HG02973 (cell line): Measurements from ENCODE around the gene GNAO1.

Experiments used
- ATAC-seq: cut with Tn5 transposase; IDR thresholded peaks from one replicate; pipeline ENCODE4 v1.9.1; 2021; ENCODE audit warnings: moderate library complexity; ENCODE audit not compliant: unreplicated experiment

Gene GNAO1

GRCh38 chr16:56197192-56197992 lies 6.1 kb downstream of the GNAO1 start:
- ATAC-seq, result no peak

GRCh38 chr16:56198006-56198754 lies 6.9 kb downstream of the GNAO1 start:
- ATAC-seq, result no peak

GRCh38 chr16:56198755-56199114 lies 7.4 kb downstream of the GNAO1 start:
- ATAC-seq, result no peak

- peak; percentile 54 for ATAC-seq
These were observed 7.9 kb downstream of the GNAO1 start for GRCh38 chr16:56199164-56199563.

- ATAC-seq, result no peak
These were observed 9.7 kb downstream of the GNAO1 start for GRCh38 chr16:56201030-56201429.

GRCh38 chr16:56202036-56202435 lies 10.7 kb downstream of the GNAO1 start:
- ATAC-seq, result no peak

GRCh38 chr16:56203052-56203451 lies 11.8 kb downstream of the GNAO1 start:
- ATAC-seq, result peak; percentile 46

GRCh38 chr16:56204816-56205215 lies 13.5 kb downstream of the GNAO1 start:
- ATAC-seq, result no peak

GRCh38 chr16:56206951-56207350 lies 15.7 kb downstream of the GNAO1 start:
- no peak for ATAC-seq

GRCh38 chr16:56207421-56207820 lies 16.1 kb downstream of the GNAO1 start:
- no peak for ATAC-seq

GRCh38 chr16:56211435-56211981 lies 20.2 kb downstream of the GNAO1 start:
- no peak for ATAC-seq

- no peak for ATAC-seq
These were observed 20.9 kb downstream of the GNAO1 start for GRCh38 chr16:56212144-56212543.

- no peak for ATAC-seq
These were observed 30.7 kb downstream of the GNAO1 start for GRCh38 chr16:56221995-56222394.

- ATAC-seq, result no peak
These were observed 31.2 kb downstream of the GNAO1 start for GRCh38 chr16:56222474-56222997.

GRCh38 chr16:56225017-56225742 lies 33.9 kb downstream of the GNAO1 start:
- no peak for ATAC-seq

GRCh38 chr16:56226187-56226586 lies 34.9 kb downstream of the GNAO1 start:
- no peak for ATAC-seq

- no peak for ATAC-seq
These were observed 35.7 kb downstream of the GNAO1 start for GRCh38 chr16:56226845-56227525.

- ATAC-seq, result no peak
These were observed 36.6 kb downstream of the GNAO1 start for GRCh38 chr16:56227936-56228335.

- no peak for ATAC-seq
These were observed 37.2 kb downstream of the GNAO1 start for GRCh38 chr16:56228476-56228875.

GRCh38 chr16:56233795-56234566 lies 42.7 kb downstream of the GNAO1 start:
- no peak for ATAC-seq
